HG02623 (cell line): Measurements from ENCODE around the gene C1orf87.

ENCODE experiments used
- ATAC-seq: cut with Tn5 transposase; IDR thresholded peaks from one replicate; pipeline ENCODE4 v1.9.1; 2021; ENCODE audit warnings: moderate library complexity; ENCODE audit not compliant: unreplicated experiment

Gene C1orf87, protein sequence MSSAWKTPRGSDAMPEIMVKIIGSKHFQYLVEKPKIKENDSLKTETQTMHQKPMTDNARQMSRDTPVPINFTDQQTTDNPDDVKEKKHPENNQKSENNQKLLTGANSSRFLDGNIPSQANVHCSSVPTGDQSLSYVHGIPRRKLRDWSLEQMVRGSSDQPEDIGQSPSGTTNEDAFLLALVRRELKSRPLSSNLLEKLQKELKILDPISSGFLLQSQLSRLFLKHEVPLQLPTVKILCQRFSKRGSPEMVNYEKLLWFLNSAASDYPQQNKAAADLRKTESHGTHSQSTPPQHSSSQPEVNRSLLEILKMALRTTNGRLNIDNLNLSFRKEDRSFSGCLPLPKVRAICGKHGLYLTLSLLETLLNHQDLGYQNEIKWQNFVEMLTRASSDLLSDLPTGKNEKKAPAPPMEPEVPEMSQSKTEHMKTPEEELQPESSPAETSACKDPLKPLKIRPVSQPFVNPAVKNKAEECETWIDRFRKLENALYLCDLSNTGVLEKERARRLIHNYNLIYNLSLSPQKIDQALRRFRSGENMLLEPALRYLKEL

DNA sequence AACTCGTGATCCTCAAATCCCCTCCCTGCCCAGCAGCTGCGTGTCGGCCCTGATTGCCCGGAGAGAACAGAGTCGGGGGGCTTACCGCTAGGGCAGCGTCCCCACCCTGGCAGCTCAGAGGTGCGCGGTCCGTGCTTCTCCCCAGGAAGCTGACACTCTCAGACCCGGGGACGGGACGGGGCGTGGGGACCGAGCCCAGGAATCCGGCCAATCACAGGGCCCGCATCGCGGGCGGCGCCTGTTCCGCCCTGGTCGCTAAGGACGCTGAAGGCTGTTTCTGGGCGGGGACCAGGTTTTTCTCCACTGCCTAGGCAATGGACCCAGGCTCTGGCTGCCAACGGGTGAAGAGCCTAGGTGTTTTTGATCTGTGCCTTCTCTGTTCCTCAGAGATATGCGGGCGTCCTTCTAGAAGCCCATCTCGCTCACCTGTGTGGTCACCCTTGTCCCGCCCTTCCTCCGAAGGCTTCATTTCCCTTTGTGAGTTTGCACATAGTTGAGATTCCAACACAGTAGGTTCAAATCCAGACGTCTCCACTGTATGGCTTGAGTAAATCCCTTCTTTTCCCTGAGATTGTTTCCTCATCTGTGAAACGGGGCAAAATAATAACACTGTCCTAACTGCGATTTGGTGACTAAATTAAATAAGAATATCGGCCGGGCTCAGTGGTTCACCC, at the start of gene C1orf87:
C1orf87 (minus strand) TSS at position 166 of the 674 bp plus-strand sequence. CDS start 1,127 bp downstream, outside the sequence.
- no peak for ATAC-seq

DNA sequence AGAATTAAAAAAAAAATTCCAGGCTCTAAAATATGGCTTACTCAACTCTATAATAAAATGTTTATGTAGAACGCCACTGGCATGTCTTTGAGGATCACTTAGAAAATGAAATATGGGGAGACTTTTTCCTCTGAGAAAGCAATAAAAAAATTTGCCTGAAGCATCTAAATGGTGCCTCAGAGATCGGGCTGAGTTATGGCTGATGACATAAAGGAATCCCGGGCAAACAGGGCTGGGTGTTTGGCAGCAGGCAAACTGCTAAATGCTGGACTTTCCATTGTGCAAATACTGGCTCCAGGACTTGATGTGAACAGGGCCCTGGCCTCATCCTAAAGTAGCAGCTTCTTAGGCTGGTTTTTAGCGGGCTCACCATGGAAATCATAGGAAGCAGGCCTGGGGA, 44.5 kb upstream of the C1orf87 start:
- ATAC-seq, result no peak

DNA sequence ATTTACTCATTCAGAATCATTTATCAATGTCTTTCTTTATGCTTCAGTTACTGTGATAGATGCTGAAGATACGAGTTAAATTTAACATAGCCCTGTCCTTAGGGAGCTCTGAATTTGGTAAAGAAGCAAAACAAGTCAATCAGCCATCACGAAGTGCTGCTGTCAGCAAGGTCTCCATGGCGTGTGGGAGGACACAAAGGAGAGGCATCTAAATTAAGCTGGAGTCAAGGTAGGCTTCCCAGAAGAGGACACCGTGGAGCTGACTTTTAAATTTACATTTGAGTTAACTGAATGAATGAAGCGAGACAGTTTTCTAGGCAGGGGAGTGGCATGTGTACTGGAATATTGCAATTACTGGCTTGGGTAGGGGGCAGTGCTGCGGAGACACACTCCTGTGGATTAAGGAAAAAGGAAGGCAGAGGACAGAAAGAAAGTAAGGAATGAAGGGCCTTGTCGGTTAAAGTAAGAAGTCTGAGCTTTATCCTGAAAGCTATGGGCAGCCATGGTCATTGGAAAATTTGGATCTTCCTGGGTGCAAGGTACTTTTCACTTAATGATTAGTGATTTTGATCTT, 41.3 kb upstream of the C1orf87 start:
- no peak for ATAC-seq

DNA sequence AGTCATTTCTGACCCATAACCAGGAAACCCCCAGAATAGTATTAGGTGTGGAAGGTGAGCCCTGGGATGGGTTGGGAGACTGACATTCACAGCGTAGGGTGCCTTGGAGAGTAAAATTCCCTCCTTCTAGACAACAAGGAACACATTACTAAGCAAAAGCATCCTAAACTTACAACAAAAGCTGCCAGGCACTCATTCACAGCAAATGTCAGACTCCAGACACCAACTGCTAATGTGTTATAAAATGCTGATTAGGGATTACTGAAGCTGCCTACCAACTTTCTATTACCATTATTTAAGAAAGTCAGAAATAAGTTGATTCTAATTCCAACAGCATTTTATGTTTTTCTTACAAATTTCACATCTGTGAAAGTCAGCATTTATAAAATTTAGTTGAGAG, 40.0 kb upstream of the C1orf87 start:
- no peak for ATAC-seq

DNA sequence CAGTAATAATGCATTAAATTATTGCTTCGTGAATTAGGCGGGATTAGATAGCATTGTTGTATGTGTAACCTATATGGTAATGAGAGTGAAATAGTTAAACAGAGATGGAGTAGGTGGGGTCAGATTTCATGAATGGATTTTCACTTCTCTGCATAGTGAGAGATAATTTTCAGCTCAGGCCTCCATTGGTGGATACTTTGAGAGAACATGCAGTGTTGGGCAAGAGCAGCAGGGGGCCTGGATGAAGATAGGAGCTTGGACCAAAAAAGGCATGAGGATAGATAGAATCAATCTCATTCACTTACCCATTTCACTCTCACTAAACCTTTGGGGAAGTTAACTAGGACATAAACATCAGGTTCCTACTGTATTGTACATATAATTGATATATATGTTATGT, 39.5 kb upstream of the C1orf87 start:
- no peak for ATAC-seq

DNA sequence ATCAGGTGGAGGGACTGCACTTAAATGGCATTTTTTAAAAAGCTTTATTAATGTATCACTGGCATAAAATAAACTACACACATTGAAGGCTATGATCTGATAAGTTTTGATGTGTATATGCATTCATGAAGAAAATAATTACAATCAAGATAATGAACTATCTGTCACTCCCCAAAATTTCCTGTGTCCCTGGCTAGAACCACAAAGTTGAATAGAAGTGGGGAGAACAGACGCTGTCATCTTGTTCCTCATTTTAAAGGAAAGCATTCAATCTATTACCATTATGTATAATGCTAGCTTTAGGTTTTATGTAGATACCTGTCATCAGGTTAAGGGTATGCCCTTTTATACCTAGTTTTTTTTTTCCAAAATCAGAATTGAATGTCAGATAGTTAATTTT, 38.1 kb upstream of the C1orf87 start:
- no peak for ATAC-seq

DNA sequence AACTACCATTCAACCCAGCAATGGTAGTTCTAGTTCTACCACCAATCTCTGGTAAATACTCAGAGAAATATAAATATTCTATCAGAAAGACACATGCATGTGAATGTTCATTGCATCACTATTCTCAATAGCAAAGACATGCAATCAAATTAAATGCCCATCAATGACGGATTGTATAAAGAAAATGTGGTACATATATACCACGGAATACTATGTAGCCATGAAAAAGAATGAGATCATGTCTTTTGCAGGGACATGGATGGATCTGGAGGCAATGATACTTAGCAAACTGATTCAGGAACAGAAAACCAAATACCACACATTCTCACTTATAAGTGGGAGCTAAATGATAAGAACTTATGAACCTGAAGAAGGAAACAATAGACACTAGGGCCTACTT, 37.5 kb upstream of the C1orf87 start:
- no peak for ATAC-seq

DNA sequence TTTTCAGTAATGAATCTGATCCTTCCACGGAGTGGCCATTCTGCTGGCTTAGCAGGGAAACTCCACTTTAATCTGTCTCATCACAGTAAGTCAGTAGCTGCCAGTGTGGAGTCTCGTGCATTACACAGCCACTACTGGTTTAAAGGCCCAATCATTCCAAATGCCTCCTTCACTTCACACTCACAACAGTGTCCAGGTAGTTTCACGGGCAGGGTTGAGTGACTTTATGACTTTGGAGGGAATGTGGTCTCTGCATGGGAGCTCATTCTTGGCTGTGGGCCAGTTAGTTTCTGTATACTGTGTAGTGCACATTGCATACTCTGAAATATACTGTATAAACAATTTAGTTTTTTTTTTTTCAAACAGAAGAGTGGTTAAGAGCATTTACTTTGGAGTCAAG, 34.6 kb upstream of the C1orf87 start:
- no peak for ATAC-seq

DNA sequence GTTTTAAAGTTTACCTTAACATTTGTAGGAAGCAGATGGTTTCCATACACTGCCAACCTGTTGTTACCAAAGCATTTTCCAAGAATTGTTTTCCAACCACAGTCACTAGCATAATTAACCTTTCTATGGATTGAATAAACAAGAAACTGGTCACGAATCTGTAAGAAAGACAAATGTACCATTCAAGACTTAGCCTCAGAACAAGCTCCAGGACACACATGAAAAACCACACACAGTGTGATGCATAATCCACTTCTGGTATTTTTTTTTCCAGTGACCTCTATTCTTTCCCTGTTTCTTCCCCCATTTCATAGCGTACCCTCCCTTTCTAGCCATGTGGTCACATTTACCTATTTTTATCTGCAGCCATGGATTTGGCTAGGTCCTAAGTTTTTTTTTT, 29.6 kb upstream of the C1orf87 start:
- ATAC-seq, result no peak

DNA sequence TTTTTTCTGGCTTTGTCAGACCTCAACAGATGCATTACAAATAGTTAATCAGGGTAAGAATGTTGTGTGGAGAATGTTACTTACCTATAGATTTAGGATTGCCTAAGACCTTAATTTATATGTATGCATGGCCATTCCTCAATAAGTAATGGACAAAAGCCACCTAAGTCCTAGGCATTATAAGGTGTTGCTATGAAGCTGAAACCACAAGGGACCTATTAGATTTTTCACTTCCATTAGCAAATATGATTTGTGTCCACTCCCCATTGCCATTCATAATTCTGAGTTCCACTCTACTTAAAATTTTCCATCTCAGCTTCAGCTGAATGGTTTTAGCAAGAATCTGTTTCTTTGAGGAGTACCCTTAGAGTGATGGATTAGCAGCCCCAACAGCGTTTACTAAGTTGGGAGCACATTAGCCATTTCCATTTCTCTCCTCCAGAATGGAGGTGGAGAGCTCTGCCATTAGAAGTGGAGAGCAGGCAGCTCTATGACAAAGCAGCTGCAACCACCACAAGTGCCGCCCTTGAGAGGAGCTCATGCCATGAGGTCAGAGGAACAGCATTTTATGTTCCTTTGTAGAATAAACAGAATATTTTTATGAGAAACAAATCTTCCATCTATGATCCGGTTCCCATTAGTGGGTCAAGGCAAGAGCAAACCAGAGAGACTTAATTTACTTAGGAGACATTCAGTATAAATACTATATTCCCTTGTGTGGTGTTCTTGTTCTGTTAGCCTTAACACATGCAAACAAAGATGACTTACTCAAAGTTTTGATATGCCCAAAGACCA, 28.9 kb upstream of the C1orf87 start:
- no peak for ATAC-seq

DNA sequence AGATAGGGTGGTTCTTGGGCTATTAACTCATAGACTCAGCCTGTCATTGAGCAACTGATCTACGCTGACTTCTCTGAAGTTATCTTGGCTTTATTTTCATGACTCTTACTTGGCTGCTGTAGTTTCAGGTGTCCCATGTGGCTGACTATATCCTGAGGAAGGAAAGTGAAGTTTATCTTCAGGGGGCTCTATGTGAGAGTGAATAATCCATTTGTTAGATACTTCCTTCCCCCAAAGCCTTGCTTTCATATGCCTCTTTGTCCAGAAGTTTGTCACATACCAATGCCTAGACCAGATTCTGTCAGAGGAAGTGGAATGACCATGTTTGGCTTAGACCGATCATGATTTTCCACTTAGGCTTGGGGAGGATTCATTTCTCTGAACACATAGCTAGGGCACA, 27.9 kb upstream of the C1orf87 start:
- ATAC-seq, result no peak

DNA sequence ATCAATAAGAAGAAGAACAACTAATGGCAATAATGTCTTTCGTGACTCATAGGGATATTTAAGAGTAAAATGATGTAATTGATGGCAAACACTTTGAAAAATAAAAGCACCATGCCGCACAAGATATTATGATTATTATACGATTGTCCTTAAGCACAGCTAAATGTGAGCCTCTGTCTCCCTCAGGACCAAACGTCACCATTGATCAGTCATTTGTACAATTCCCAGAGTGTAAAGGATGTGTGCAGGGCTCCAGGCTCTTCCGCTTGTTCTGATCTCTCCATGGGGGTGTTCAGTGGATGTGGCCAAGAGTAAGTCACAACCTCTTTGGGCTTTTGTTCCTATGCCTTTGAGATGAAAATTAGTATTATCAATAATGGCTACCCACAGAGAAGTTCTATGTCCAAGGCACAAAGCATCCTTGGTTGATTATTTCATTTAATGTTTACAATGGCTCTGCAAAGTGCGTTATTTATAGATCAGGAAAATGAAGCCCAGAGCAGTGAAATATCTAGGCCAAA, 17.7 kb upstream of the C1orf87 start:
- no peak for ATAC-seq

DNA sequence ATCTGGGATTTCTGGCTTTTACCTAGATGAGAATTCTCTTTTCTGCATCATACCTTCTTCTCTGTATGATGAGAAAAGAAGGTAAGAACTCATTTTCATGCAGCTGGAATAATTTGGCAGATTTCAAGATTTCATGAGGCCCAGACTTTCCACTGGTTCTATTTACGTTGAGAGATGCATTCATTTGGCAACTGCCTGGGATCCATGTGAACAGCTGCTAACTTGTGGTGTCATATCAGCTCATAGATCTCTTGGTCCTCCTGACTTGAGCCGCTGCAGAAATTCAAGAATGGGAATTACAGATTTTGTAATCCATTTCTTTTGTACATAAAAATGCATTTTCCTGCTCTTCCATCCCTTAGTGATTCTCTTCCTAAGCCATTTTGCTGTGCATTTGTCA, 17.1 kb upstream of the C1orf87 start:
- ATAC-seq, result no peak

DNA sequence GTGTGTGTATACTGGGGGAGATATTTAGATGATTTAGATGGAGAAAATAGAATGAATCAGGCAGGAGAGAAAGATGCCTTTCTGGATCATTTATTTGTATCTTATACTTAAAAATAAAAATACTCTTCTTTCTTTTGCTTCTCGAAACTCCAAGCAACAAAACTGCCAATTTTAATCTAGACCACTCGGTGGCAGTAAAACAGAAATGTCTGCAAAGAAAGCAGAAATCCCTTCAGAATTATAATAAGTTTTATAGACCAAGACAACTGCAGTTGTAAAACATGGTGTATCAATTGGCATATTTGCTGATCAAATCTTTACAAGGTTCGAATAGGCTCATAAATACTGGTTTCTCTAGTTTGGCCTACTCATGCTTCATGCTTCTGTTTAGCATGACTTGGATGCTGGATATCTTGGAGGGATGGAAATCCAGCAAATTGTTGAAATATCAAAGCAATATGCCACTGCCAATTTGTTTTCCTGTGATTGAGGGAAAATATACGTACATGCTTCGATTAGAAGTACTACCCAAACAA, 15.1 kb upstream of the C1orf87 start:
- no peak for ATAC-seq

DNA sequence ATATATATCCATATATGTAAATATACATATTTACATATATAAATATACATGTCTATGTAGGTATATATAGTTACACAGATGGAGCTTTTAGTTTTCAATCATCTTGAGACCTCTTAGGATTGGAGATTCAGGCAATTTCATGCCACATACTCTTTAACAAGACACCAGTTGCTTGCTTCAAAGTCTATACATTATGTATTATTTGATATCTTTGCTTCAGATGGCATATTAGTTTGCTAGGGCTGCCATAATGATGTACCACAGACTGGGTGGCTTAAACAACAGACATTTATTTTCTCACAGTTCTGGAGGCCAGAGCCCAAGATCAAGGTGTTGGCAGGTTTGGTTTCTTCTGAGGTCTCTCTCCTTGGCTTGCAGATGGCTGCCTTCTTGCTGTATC, 14.1 kb upstream of the C1orf87 start:
- ATAC-seq, result no peak

DNA sequence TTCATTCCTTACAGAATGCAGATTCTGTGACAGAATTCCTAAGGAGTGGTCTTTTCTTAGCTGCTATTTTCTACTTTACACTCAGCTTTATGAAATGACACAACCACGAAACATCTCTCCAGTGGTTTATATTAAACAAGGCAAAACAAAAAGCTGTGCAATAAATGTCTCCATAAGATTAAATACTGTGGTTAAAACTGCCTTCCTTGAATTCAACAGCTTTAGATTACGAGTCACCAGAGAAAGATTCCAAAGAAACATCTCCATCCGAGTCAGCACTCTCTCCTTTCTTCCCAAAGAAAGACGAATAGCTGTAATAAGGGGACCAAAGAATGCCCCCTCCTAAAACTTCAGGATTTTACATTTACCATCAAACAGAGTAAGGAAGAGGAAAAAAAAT, 4.6 kb upstream of the C1orf87 start:
- ATAC-seq, result no peak

DNA sequence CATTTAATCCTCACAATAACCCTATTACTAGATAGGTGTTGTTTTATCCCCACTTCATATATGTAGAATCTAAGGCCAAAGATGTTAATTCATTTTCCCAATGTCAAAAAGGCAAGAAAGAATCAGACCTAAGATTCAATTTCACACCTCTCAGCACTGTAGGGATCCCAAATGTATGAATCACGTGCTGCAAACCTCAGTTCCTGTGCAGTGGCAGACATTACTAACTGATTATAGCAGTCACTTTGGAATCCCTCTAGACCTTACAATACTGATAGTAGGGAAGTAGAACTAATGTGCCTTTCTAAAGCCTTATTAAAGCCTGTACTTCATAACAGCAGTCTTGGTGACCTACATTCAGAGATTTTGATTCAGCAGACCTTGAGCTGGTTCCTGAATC, 2.3 kb downstream of the C1orf87 start:
- no peak for ATAC-seq

DNA sequence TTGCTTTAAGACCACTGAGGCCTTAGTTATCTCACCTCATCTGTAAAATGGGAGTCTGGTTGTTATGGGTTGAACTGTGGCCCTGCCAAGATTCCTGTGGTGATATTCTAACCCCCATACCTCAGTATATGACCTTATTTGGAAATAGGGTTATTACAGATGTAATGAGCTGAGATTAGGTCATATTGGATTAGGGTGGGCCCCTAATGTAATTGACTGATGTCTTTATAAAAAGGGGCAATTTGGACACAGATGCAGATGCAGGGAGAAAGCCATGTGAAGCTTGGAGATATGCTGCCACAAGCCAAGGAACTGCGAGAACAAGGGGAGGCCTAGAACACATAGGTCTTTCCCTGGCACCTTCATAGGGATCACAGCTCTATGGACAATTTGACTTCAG, 3.9 kb downstream of the C1orf87 start:
- no peak for ATAC-seq

DNA sequence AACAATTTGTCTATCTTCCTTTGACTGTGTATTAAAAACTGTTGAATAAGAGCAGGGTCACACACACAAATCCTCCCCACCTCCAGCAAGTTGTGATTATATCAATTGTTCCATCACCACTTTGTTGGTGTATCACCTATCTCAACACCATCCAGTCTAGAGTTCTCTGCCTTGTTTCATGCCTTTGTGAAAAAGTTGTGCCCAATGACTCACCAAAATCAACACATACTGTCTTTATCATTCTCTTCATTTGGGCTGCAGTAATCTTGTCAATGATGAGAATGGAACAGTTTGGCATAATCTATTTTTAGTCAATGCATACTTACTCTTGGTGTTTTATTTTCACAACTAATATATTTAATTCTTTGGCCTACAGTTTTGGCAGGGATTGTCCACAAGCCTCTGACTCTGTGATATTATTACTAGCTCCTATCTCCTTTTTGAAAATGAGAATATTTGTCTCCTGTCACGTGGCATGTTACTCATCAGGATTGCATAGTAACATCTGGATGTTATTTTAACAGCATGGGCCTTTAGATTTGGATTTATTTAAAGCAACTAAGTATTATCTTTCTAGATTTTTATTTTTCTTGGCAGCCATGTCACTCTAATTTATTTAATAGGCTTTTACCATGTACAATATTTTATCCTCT, 5.1 kb downstream of the C1orf87 start:
- no peak for ATAC-seq

DNA sequence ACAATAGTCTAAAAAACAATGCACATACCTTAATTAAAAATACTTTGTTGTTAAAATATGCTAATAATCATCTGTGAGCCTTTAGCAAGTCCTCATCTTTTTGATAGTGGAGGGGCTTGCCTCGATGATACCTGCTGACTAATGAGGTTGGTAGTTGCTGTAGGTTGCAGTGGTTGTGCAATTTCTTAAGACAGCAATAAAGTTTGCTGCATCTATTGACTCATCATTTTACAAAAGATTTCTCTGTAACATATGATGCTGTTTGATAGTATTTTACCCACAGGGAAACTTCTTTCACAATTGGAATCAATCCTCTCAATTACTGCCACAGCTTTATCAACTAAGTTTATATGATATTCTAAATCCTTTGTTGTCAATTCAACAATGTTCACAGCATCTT, 7.6 kb downstream of the C1orf87 start:
- no peak for ATAC-seq
